K562 (cell line): ENCODE data around the gene SPTA1. TPM values are rescaled to one million over a fixed set of nuclear protein-coding genes. Genes with fewer than 3 reads are reported as not detected.

Source experiments
- ATAC-seq: fragments of 200-7000 bp; cut with Tn5 transposase; 3 replicates; pipeline ENCODE4 v1.9.1; 2020; ENCODE audit warnings: moderate library complexity
- BruUV-seq: library from RNA; stranded (reverse); fragments of 400-500 nt; replicated peaks from 2 replicates; lab custom pipeline; 2021; lab: Mats Ljungman, UMichigan
- CTCF ChIA-PET: fragments of 300-600 bp; formaldehyde crosslinking; extraction: SDS; loops from one replicate; lab custom pipeline; 2021; ENCODE audit warnings: low intra/inter-chr PET ratio; lab: Yijun Ruan, JAX
- POLR2A ChIA-PET: fragments of 300-600, 350-650 bp; sonication (Branson Sonifier 250); formaldehyde crosslinking; extraction: SDS; loops from one replicate; lab custom pipeline; 2021; ENCODE audit warnings: antibody characterized with exemption, inconsistent platforms; lab: Yijun Ruan, JAX
- DNase-seq, 4 experiments: peaks; one replicate each; pipeline versions ENCODE4 v3.0.0 to v3.0.0-alpha.2; 2011 to 2018; ENCODE audit warnings: low spot score in 3 of 4, mixed read lengths in 3 of 4; ENCODE audit errors: extremely low read depth in 1 of 4
- FAIRE-seq: peaks from 2 replicates; lab custom pipeline; 2011; peaks lifted over from hg19 to GRCh38; lab: Jason Lieb, UNC
- H2AFZ ChIP-seq: 2 replicates; pipeline ENCODE4 v1.6.0; 2011; ENCODE audit warnings: low read depth, low read length, control low read depth, inconsistent platforms
- H3K27ac ChIP-seq: fragments of 200-600 bp; 3 replicates; pipeline ENCODE4 v1.8.0; 2011; ENCODE audit warnings: low read depth, mild to moderate bottlenecking, control low read depth, inconsistent platforms, low read length, moderate library complexity, mixed read lengths; ENCODE audit errors: extremely low read depth
- H3K27me3 ChIP-seq, 2 experiments: fragments of 300-600 bp in 1 of 2; 2 replicates in 1 of 2; 3 replicates in 1 of 2; pipeline versions ENCODE4 v1.6.0 to v1.8.0; 2011; ENCODE audit warnings: inconsistent platforms in 2 of 2, low read length in 2 of 2, mild to moderate bottlenecking in 1 of 2, mixed read lengths in 1 of 2, moderate library complexity in 1 of 2; ENCODE audit not compliant: control insufficient read depth in 2 of 2, insufficient read depth in 2 of 2
- H3K36me3 ChIP-seq: fragments of 300-600 bp; 3 replicates; pipeline ENCODE4 v1.8.0; 2011; ENCODE audit warnings: mild to moderate bottlenecking, low read length, inconsistent platforms; ENCODE audit not compliant: control insufficient read depth, insufficient read depth
- H3K4me1 ChIP-seq, 2 experiments: fragments of 200-600 bp in 1 of 2; replicated peaks in 1 of 2; 2 replicates in 1 of 2; 3 replicates in 1 of 2; pipeline versions ENCODE4 v1.5.1 to v1.8.0; 2011; ENCODE audit warnings: inconsistent platforms in 2 of 2, low read length in 2 of 2, mild to moderate bottlenecking in 1 of 2, mixed read lengths in 1 of 2, moderate library complexity in 1 of 2; ENCODE audit not compliant: control insufficient read depth in 2 of 2, insufficient read depth in 2 of 2
- H3K4me2 ChIP-seq: 2 replicates; pipeline ENCODE4 v1.6.1; 2011; ENCODE audit warnings: low read length, control low read depth, inconsistent platforms, mixed read lengths; ENCODE audit not compliant: insufficient read depth
- H3K4me3 ChIP-seq: fragments of 200-600 bp; sonication (generic), shearing (Covaris generic); 2 replicates; pipeline ENCODE4 v1.5.1; 2016; ENCODE audit warnings: control low read depth, inconsistent platforms
- H3K79me2 ChIP-seq: fragments of 200-600 bp; 3 replicates; pipeline ENCODE4 v1.8.0; 2011; ENCODE audit warnings: low read length, inconsistent platforms; ENCODE audit not compliant: control insufficient read depth, insufficient read depth
- H3K9ac ChIP-seq, 2 experiments: 2 replicates each; pipeline versions ENCODE4 v1.6.0 to v1.6.1; 2011; ENCODE audit warnings: low read depth in 2 of 2, low read length in 2 of 2, control low read depth in 1 of 2, inconsistent platforms in 1 of 2, mild to moderate bottlenecking in 1 of 2, mixed read lengths in 1 of 2; ENCODE audit not compliant: insufficient read depth in 1 of 2
- H3K9me1 ChIP-seq: one replicate; pipeline ENCODE4 v1.6.0; 2011; ENCODE audit warnings: inconsistent platforms, mild to moderate bottlenecking, low read length, moderate library complexity; ENCODE audit not compliant: control insufficient read depth, insufficient read depth
- H3K9me3 ChIP-seq: replicated peaks from 2 replicates; pipeline ENCODE4 v1.5.1; 2011; ENCODE audit warnings: low read depth, low read length, inconsistent platforms; ENCODE audit not compliant: control insufficient read depth, insufficient read depth
- H4K20me1 ChIP-seq: replicated peaks from 2 replicates; pipeline ENCODE4 v1.6.1; 2011; ENCODE audit warnings: low read length, inconsistent platforms, mixed read lengths; ENCODE audit not compliant: control insufficient read depth, insufficient read depth
- DACH1 ChIP-seq: fragments of 450-650 bp; IDR thresholded peaks from 2 replicates; pipeline ENCODE4 v1.6.1; 2018; ENCODE audit not compliant: partially characterized antibody
- NFIC ChIP-seq: fragments of 450-650 bp; IDR thresholded peaks from 2 replicates; pipeline ENCODE4 v1.6.1; 2017; ENCODE audit warnings: mild to moderate bottlenecking, inconsistent platforms
- NFIX ChIP-seq: fragments of 250-450 bp; sonication (Bioruptor Pico); IDR thresholded peaks from 2 replicates; pipeline ENCODE4 v1.4.0; 2020; ENCODE audit warnings: low read depth, mild to moderate bottlenecking, moderate library complexity
- SMARCC2 ChIP-seq: fragments of 450-650 bp; IDR thresholded peaks from 2 replicates; pipeline ENCODE4 v1.6.1; 2017; ENCODE audit warnings: antibody characterized with exemption, moderate library complexity, mild to moderate bottlenecking, low read depth
- SRSF9 ChIP-seq: fragments of 200-400 bp; formaldehyde crosslinking; IDR thresholded peaks from 2 replicates; pipeline ENCODE4 v1.6.1; 2017; ENCODE audit warnings: low read depth, low read length, borderline replicate concordance
- ZKSCAN1 ChIP-seq: fragments of 150-350 bp; IDR thresholded peaks from 2 replicates; pipeline ENCODE4 v1.6.1; 2016; ENCODE audit warnings: low read depth, low read length
- WGBS: fragments of 100-300 bp; shearing (Covaris generic); methylation state at CpG from one replicate; pipeline ENCODE4 v1.1.6; 2016; ENCODE audit warnings: low coverage, mixed read lengths; ENCODE audit not compliant: insufficient coverage; ENCODE audit errors: missing lambda C conversion rate; 5-methylcytosine and 5-hydroxymethylcytosine counted together
- in situ Hi-C: fragments of 300-500 bp; cut with MboI; formaldehyde crosslinking; loops from 4 replicates; pipeline ENCODE4 v1.15.0; 2018; ENCODE audit warnings: inconsistent platforms, mixed read lengths
- intact Hi-C: fragments of 100-400 bp; cut with micrococcal nuclease; formaldehyde crosslinking; loops from 2 replicates; pipeline ENCODE4 v1.14.2; 2022
- polyA plus RNA-seq, 8 experiments: library from polyadenylated mRNA; depleted of rRNA in 4 of 8; stranded (reverse) in 5 of 8; unstranded in 3 of 8; fragments of >200 nt; fragmentation: Nextera tagmentation in 2 of 8; fragmentation: Illumina TruSeq in 1 of 8; extraction: Ambion mirVana in 2 of 8; extraction: Trizol in 1 of 8; gene quantifications; 2 replicates each; pipeline versions ENCODE4 v1.2.1 to v1.2.3, GENCODE V29; 2011 to 2014; ENCODE audit warnings: inconsistent platforms in 1 of 8, missing spikeins in 1 of 8
- total RNA-seq, 7 experiments: library from RNA; depleted of rRNA in 6 of 7; stranded (reverse); fragments of >200 nt in 6 of 7; fragmentation: Illumina TruSeq in 2 of 7; extraction: Trizol in 2 of 7; gene quantifications; 2 replicates each; pipeline versions ENCODE4 v1.2.1 to v1.2.3, GENCODE V29; 2011 to 2021; ENCODE audit warnings: low replicate concordance in 1 of 7

SPTA1 gene
- total and polyA plus RNA-seq, 9 of the 15 experiments (the other 6 are each of a cell fraction or from before 2014, with no cell fraction given) = 11.0 to 62.1 (median 45.9) TPM

- Histone ChIP-seq H4K20me1 (no peaks in the 10 kb centered on the region), H3K27ac (no peak overlapping the region), H3K4me3 (no peak overlapping the region), H3K9ac (no peak overlapping the region), H3K79me2 (no peaks in the 10 kb centered on the region), H3K9me3 (no peaks in the 10 kb centered on the region), H3K4me1 (no peaks in the 10 kb centered on the region; a peak in 1 of 5 replicates), H3K27me3 (no peaks in the 10 kb centered on the region), H3K4me2 (no peak overlapping the region), H2AFZ (no peak overlapping the region), H3K9me1 (no peaks in the 10 kb centered on the region), H3K36me3 (peaks cover 98% of the 10 kb centered on the region)
- FAIRE-seq = no peak
- no TSS peak for BruUV-seq
- no peak for DNase-seq
- intact Hi-C loops = no loop called here
- ATAC-seq = no peak
- CTCF ChIA-PET = no interaction called here
- POLR2A ChIA-PET = no interaction called here
- TF ChIP-seq NFIX (CRISPR knock-in tag) (peak; percentile 82), ZKSCAN1 (no peak), NFIC (peak; percentile 95)
- WGBS = 95% methylated on average over 7 of the region's 7 CpGs
- in situ Hi-C loops = no loop called here
Observed at GRCh38 chr1:158674302-158674701, 12.2 kb downstream of the SPTA1 start.

DNA sequence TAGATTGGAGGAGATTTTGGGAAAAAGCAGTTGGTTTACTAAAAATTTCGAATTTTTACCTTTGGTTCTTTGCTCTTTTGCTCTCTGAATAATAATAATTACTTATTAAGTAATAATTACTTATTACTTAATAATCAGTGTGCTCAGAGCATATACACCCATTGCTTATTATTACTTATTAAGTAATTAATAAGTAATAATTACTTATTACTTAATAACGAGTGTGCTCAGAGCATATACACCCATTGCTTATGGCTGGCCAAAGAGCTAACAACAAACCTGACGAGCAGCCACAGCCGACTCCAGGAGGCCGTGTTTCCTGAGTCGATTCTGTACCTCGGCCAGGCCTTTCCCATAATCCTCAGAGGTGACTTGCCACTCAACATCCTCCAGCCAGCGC is 20.5 kb downstream of the SPTA1 start:
- Histone ChIP-seq H3K4me3 (no peak overlapping the region), H4K20me1 (no peaks in the 10 kb centered on the region), H3K4me1 (no peaks in the 10 kb centered on the region), H3K36me3 (peaks cover 96% of the 10 kb centered on the region), H3K9me3 (no peaks in the 10 kb centered on the region), H3K27ac (no peak overlapping the region), H2AFZ (no peak overlapping the region), H3K9ac (no peak overlapping the region), H3K27me3 (no peaks in the 10 kb centered on the region), H3K79me2 (no peaks in the 10 kb centered on the region), H3K4me2 (no peak overlapping the region), H3K9me1 (no peaks in the 10 kb centered on the region)
- in situ Hi-C loops = loop anchor here (10.0 kb wide), 1 partner anchor 339 kb away; the partner anchor contains the start of gene IFI16
- DNase-seq (no peak), ATAC-seq (no peak), FAIRE-seq (no peak)
- CTCF ChIA-PET = no interaction called here
- TF ChIP-seq SMARCC2 (no peak), DACH1 (peak; percentile 95), SRSF9 (no peak)
- BruUV-seq = no TSS peak
- intact Hi-C loops = no loop called here
- POLR2A ChIA-PET = interaction anchor here (1.0 kb wide), 1 partner anchor 26 kb away, joined by 3 read pairs; no protein-coding TSS in a partner anchor
- 97% methylated on average over 8 of the region's 8 CpGs for WGBS
